A549 (cell line): Measurements from ENCODE around the gene TUBGCP3.

Experiments
- BHLHE40 ChIP-seq: IDR thresholded peaks from 2 replicates; pipeline ENCODE4 v1.6.1; 2012; ENCODE audit warnings: low read depth, low read length, inconsistent platforms
- CTCF ChIP-seq: fragments of >200 bp; sonication (Bioruptor Twin); formaldehyde crosslinking; IDR thresholded peaks from 3 replicates; pipeline ENCODE4 v1.5.1; 2016
- EP300 ChIP-seq, 2 experiments: fragments of >200 bp; sonication (Bioruptor Twin); formaldehyde crosslinking; IDR thresholded peaks; 2 replicates in 1 of 2; 3 replicates in 1 of 2; pipeline ENCODE4 v1.6.1; 2016 to 2017
- ESRRA ChIP-seq: fragments of 150-350 bp; IDR thresholded peaks from 2 replicates; pipeline ENCODE4 v1.6.1; 2014; ENCODE audit warnings: mild to moderate bottlenecking, low read length, borderline replicate concordance
- JUN ChIP-seq, 2 experiments: fragments of >200 bp; sonication (Bioruptor Twin); formaldehyde crosslinking; IDR thresholded peaks; 2 replicates in 1 of 2; 3 replicates in 1 of 2; pipeline ENCODE4 v1.6.1; 2016 to 2017
- MAX ChIP-seq: IDR thresholded peaks from 2 replicates; pipeline ENCODE4 v1.6.1; 2012
- MAZ ChIP-seq: fragments of 150-350 bp; IDR thresholded peaks from 2 replicates; pipeline ENCODE4 v1.6.1; 2014; ENCODE audit warnings: antibody characterized with exemption, low read depth, low read length, borderline replicate concordance
- MYC ChIP-seq: IDR thresholded peaks from 2 replicates; pipeline ENCODE4 v1.6.1; 2012; ENCODE audit warnings: mild to moderate bottlenecking, inconsistent platforms, low read length, improper control_type of control experiment, borderline replicate concordance
- PBX3 ChIP-seq: IDR thresholded peaks from 2 replicates; pipeline ENCODE4 v1.6.1; 2012
- PHF8 ChIP-seq: fragments of 200-600 bp; sonication (generic); IDR thresholded peaks from 2 replicates; pipeline ENCODE4 v1.6.1; 2016; ENCODE audit warnings: low read depth, mild to moderate bottlenecking, antibody characterized with exemption, moderate library complexity, borderline replicate concordance
- POLR2A ChIP-seq: IDR thresholded peaks from 2 replicates; pipeline ENCODE4 v1.6.1; 2012; ENCODE audit warnings: mild to moderate bottlenecking, low read length
- RNF2 ChIP-seq: fragments of 200-600 bp; sonication (generic); IDR thresholded peaks from 2 replicates; pipeline ENCODE4 v1.6.1; 2016; ENCODE audit warnings: low read depth, mild to moderate bottlenecking, antibody characterized with exemption, moderate library complexity, borderline replicate concordance
- SREBF2 ChIP-seq: fragments of 450-650 bp; IDR thresholded peaks from 2 replicates; pipeline ENCODE4 v1.6.1; 2014; ENCODE audit warnings: mild to moderate bottlenecking, moderate library complexity
- ZFP36 ChIP-seq: fragments of 450-650 bp; IDR thresholded peaks from 2 replicates; pipeline ENCODE4 v1.6.1; 2014; ENCODE audit warnings: borderline replicate concordance; ENCODE audit not compliant: partially characterized antibody

- TF ChIP-seq CTCF: no peak
- TF ChIP-seq ESRRA: no peak
- TF ChIP-seq PHF8: no peak
- TF ChIP-seq BHLHE40: no peak
- TF ChIP-seq RNF2: no peak
- no peak for TF ChIP-seq PBX3
- TF ChIP-seq POLR2A: no peak
- no peak for TF ChIP-seq JUN (IDR thresholded peaks at IDR 0.05)
- no peak for TF ChIP-seq SREBF2
- no peak for TF ChIP-seq EP300 (IDR thresholded peaks at IDR 0.05)
- TF ChIP-seq MAZ: no peak
- no peak for TF ChIP-seq ZFP36
- TF ChIP-seq MYC: no peak
- no peak for TF ChIP-seq MAX
These were observed 4.2 kb downstream of the TUBGCP3 start for GRCh38 chr13:112583592-112584277.
